ENCODE data around the gene CCSER1.
A peak's percentile ranks its signal among the peaks of the same experiment; 100 is the strongest.
"Not testable (repeated sequence)": the region's sequence is repeated elsewhere in the genome, so short reads cannot be mapped to it uniquely, and the experiment has no call there.

CCSER1 gene

GRCh38 chr4:90456891-90457290, 329.7 kb downstream of the CCSER1 start:
- no peak for DNase-seq

GRCh38 chr4:90457817-90458216, 330.6 kb downstream of the CCSER1 start:
- DNase-seq = no peak

GRCh38 chr4:90458576-90458975, 331.4 kb downstream of the CCSER1 start:
- no peak for DNase-seq

DNA sequence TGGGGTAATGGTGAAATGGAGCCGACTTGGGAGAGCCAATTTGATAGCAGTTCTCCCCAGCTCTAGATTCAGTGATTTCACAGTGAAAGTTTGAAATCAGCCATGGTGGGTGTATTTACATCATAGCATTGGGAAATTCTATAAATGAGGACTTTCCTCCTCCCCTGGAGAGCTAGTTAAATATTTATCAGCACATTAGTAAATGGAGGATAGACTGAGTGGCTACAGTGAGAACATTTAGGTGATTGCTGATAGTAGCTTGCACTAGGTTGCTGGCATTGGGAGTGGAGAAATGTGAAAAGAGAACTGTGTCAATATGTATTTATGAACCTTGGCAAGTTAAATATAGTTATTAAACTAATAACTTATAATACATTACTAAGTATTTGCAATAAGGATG, 347.3 kb downstream of the CCSER1 start:
- DNase-seq = no peak

GRCh38 chr4:90476019-90476418, 348.8 kb downstream of the CCSER1 start:
- no peak for DNase-seq

DNA sequence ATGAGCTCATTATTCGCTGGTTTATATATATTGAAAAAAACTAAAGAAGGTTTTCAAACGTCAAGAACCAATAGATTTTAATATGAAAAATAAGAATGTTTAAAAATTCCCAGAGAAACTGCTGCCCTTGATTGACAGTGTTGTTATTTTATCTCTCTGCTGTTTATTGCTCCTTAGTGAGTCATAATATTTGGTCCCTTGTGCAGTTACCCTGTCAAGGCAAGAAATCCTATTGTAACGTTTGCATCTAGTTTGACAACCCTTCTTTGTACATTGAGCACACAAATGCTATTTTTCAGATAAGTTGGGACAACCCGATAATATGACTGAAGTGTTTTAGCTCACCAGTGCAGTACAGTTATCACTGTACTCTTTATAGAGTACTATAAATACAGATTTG, 349.4 kb downstream of the CCSER1 start:
- DNase-seq = no peak

DNA sequence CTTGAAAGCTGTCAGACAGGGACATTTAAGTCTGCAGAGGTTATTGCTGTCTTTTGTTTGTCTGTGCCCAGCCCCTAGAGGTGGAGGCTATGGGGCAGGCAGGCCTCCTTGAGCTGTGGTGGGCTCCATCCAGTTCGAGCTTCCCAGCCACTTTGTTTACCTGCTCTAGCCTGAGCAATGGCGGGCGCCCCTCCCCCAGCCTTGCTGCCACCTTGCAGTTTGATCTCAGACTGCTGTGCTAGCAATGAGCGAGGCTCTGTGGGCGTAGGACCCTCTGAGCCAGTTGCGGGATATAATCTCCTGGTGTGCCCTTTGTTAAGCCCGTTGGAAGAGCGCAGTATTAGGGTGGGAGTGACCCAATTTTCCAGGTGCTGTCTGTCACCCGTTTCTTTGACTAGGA, 357.7 kb downstream of the CCSER1 start:
- not testable (repeated sequence) for DNase-seq

DNA sequence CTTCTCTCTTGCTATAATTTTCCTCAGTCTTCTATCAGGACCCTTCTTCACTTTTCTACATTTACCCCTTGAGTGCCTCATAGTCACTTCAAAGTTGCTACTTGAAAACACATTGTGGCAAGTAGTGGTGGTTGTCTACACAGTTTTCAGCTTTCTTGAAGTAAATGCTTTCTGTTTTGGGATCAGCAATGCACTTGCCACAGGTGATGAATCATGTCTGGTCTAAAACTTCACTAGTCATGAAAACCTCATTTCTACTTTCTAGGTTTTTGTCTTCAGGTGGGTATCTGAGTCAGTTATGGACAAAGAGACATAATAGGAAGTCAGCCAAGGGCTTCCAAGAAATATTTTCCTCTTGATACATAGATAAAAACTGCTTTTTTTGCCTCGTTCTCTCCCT, 359.2 kb downstream of the CCSER1 start:
- DNase-seq = no peak

DNA sequence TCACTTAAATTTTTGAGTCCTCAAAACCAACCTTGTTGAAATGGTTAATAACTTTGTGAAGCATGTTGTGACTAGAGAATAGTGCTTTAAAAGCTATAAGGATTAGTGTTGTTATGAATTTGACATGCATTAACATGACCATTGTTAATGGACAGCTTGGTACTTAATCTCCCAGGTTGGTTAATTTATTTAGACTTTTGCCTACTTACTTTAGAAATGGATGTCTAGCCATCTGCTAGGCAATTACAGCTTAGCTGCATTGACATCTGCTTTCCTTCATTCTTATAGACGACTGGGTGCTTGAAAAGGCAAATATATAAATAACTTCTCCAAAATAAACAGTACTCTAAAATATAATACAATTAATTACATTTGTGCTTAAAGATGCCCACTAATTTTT, 368.0 kb downstream of the CCSER1 start:
- no peak for DNase-seq

GRCh38 chr4:90495936-90496335, 368.7 kb downstream of the CCSER1 start:
- no peak for DNase-seq

DNA sequence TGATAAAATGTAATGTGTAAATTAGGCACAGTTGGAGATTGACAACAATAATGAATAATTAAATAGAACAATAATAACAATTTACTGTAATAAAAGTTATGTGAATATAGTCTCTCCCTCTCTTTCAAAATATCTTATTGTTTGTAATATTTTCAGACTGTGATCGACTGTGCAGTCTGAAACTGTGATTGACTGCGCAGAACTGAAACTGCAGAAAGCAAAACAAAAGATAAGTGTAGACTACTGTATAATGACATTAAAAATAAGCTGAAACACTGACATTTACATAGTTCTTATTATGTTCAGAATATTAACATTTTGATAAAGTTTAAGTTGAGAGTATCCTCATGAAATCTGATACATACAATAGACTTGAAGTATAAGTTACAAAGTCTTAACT, 371.0 kb downstream of the CCSER1 start:
- DNase-seq = no peak

- no peak for DNase-seq
Measured at GRCh38 chr4:90503677-90504076, 376.5 kb downstream of the CCSER1 start.

- DNase-seq = no peak
Measured at GRCh38 chr4:90515191-90515590, 388.0 kb downstream of the CCSER1 start.

GRCh38 chr4:90528551-90528950, 401.4 kb downstream of the CCSER1 start:
- DNase-seq = no peak

GRCh38 chr4:90536408-90536807, 409.2 kb downstream of the CCSER1 start:
- DNase-seq = no peak

DNA sequence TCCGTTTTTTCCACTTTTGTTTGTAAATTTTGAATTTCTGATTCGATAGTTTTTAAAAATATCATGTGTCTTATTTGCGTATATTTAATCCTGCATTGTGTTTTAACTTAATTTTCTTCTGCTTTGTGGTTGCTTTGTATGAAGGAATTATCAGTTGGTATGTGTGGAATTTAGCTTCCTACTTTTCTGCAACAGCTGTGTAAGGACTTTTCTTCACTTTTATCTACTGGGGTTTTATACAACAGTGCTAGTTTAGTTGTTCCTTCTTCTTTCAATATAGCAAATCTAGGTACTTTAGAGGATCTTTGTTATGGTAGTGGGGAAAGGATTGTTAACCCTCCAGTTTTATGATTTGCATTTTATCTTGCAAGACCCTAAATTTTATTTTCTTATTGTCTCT, 410.3 kb downstream of the CCSER1 start:
- no peak for DNase-seq

DNA sequence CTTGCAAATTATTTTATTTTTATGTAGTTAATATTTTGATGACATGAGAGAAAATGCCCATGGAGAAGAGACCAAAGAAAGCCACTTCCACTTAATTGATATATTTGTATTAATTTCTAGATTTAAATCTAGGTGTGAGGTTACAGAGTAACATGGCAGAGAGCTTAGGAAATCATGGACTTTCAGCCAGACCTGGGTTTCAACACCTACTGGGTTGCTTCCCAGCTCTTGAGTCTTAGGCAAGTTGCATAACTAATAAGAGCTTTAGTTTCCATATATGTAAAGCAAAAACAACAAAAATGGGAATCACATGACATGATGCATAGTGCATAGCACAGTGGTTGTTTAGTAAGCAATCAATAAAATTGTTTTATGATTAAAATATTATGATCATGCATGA, 413.3 kb downstream of the CCSER1 start:
- no peak for DNase-seq

DNA sequence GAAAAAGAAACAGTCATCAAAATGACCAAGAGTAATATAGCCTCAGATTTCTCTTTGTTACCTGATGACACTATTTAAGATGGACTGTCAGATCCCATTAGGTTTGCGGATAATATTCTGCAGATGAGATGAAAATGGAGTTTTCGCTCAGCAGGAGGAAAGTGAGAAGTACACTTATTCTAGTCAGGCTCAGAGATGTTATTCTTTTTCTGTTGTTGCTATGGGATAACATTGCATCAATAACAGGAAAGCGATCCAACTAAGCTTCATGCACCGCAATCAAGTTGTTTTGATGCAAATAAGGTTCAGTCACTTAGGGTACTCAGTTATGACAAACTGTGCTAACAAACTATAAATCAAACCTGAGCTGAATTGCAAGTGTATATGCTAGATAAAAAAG, 415.0 kb downstream of the CCSER1 start:
- peak; percentile 2 for DNase-seq

DNA sequence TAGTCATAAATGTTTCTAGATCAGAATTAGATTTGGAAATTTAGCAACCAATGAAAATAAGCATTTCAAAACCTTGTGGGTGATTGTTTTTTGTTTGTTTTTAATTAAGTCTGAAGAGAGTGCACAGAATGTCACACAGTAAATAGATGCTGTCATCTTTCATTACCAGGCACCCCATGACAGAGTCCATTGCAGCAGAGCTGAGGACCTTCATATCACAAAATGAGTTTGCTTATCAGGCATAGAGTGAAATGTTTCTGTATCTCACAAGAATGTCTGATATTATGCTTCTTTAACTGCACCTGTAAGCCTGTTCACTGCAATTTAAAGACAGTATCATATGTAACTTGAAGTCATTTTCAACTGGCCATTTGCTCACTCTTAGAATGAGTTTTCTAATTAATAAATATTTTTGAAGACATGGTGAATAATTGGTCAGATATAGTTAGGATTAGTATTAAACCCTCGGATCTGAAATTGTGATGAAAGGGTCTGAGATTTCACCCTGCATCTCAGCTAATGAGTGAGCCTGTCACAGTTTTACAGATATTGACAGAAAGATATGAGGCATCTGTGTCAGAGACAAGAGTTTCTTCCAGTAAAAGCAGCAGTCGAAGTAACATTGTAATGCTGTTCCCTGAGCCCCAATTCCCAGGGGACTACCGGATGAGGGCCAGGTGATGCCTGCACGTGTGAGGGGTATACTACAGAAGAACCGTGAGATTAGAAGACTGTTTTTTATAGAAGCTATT, 416.4 kb downstream of the CCSER1 start:
- peak; percentile 17 for DNase-seq

- peak; percentile 18 for DNase-seq
Measured at GRCh38 chr4:90544532-90545045, 417.4 kb downstream of the CCSER1 start.

DNA sequence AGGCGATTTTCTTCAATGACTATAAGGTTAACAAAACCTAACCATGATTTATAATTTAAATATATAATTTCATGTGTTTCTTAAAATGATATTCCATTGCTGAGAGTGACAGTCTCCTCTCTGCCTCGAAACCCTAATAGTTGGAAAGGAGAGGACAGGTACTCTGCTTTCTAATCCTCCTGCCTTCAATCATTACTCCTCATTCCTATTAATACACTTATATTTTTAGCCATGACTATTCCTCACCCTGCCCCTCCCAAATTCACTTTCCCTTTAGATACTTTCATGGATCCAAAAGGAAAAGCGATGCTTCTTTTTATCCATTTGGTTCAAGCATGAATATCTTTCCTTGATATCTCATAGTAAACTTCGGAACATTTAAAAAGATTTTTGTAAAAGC, 418.2 kb downstream of the CCSER1 start:
- no peak for DNase-seq

- DNase-seq = no peak
Measured at GRCh38 chr4:90546114-90546513, 418.9 kb downstream of the CCSER1 start.

- DNase-seq = no peak
Measured at GRCh38 chr4:90570615-90571014, 443.4 kb downstream of the CCSER1 start.

- no peak for DNase-seq
Measured at GRCh38 chr4:90572996-90573395, 445.8 kb downstream of the CCSER1 start.

DNA sequence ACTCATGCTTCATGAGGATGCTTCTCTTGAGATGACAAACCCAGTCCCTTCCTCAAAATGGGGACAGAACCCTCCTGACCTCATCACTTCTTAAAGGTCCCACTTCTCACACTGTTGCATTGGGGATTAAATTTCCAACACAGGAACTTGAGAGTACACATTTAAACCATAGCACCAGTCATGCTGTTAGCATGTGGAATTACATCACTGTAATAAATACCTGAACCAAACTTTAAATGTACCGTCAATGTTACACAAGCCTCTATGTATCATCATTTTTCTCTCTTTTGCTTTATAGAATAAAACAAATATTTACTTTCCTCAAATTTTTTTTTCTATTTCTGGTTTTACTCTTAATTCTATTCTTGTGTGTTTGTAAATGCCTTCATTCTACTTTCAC, 448.2 kb downstream of the CCSER1 start:
- DNase-seq = no peak
